Gastrocnemius medialis (tissue), 4 donors: Measurements from ENCODE around the gene ANKRD33B.

Experiments
- POLR2A ChIP-seq, 2 donors: fragments of 450-650 bp; IDR thresholded peaks; one replicate each; pipeline ENCODE4 v1.6.1; 2017; ENCODE audit warnings: antibody characterized with exemption in 2 of 2, mild to moderate bottlenecking in 2 of 2, moderate library complexity in 2 of 2
- TF ChIP-seq, protein P1 (sequence below), 5 experiments: fragments of 450-650 bp in 3 of 5; fragments of 200-600 bp in 2 of 5; sonication (generic) in 2 of 5; IDR thresholded peaks in 4 of 5; conservative IDR thresholded peaks in 1 of 5; 1 replicate in 4 of 5; 2 replicates in 1 of 5; pipeline ENCODE4 v1.5.1; 2016 to 2019; ENCODE audit warnings: antibody characterized with exemption in 5 of 5, mild to moderate bottlenecking in 3 of 5, moderate library complexity in 3 of 5

DNA sequence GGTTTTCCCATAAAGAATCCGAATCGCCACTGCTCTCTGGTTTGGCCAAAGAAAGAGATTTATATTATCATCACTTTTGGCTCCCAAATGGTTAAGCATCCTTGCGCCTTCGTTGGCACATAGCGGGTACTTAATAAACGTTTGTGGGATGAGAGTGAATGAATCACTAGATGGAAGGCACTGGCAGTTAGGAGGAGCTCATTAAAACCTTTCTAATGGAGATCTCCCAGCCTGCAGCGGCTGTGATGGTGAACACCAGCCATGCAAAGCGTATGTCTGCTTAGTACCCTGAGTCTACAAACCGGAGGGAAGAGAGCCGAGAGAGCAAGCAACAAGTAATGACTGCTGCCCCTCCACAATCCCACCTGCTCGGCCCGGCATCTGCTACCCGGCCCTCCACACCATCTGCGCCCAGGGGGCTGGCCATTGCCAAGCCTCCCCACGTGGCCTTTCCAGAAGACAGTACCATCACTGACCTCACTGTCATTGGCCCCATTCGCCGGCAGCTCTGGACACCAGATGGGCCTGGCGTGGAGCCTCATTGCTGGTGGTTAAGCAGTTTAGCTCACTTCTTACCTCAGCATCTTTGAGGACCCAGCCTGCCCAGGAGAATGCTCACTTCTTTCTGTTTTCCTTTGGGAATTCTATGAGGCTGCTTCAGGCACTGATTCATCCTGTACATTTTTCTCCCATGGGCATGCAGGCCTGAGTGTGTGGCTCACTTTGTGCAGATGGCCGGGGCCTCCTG, 39.3 kb upstream of the ANKRD33B start:
- TF ChIP-seq, protein P1, sequence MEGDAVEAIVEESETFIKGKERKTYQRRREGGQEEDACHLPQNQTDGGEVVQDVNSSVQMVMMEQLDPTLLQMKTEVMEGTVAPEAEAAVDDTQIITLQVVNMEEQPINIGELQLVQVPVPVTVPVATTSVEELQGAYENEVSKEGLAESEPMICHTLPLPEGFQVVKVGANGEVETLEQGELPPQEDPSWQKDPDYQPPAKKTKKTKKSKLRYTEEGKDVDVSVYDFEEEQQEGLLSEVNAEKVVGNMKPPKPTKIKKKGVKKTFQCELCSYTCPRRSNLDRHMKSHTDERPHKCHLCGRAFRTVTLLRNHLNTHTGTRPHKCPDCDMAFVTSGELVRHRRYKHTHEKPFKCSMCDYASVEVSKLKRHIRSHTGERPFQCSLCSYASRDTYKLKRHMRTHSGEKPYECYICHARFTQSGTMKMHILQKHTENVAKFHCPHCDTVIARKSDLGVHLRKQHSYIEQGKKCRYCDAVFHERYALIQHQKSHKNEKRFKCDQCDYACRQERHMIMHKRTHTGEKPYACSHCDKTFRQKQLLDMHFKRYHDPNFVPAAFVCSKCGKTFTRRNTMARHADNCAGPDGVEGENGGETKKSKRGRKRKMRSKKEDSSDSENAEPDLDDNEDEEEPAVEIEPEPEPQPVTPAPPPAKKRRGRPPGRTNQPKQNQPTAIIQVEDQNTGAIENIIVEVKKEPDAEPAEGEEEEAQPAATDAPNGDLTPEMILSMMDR (IDR thresholded peaks at IDR 0.05 in 4 of 5, conservative IDR thresholded peaks at IDR 0.05 in 1 of 5): no peak
- no peak for TF ChIP-seq POLR2A (IDR thresholded peaks at IDR 0.05)
